HCEC 1CT (cell line): Measurements from ENCODE around the gene GALM.
"Not testable (repeated sequence)": the region's sequence is repeated elsewhere in the genome, so short reads cannot be mapped to it uniquely, and the experiment has no call there.

Experiments
- DNase-seq: peaks from one replicate; pipeline ENCODE4 v3.0.0-alpha.2; 2017

The GALM gene

DNA sequence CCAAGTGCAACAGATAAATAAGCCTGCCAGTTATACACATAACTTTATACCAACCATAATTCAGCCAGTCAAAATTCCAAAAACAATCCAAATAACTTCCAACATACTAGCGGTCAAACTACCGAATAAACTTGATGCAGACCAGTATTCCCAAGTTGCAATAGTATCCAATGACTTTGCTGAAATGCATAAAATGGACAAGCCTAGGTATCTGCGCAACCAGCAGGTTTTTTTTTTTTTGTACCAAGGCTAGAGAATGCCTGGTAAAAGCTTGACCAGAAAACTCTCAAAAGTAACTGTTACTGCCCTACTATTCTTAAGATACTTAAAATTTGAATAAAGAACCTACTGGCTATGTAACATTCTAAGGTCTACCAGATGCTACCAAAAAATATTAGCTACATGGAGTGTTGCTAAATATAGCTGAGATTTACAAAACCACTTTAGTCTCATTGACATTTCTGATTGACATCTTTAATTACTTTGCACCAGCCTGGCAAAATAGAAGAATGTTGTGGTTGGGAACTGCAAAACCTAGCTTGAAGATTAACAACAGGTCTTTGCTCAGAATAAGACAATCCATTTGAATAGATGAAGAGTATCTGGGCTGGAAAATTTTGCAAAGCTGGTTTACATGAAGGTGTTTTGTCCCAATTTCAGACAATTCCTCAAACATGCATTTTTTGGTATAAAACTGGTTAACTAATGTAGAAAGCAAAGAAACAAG is 77.9 kb downstream of the GALM start:
- no peak for DNase-seq

DNA sequence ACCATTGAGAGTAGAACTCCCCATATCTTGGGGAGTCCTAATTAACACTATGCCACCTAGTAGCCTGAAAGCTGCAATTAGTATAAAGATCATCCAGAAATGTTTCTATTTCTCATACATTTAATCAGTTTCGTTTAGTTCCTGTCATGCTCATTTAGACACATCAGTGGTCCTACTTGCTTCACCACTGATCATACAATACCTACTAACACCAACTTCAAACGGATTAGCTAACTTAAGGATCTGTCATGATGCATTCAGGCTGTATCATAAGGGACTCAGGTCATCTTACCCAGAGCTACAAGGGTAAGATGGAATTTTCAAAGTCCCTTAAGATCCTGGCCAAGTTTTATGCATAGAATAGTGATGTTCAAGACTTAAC is 78.5 kb downstream of the GALM start:
- DNase-seq, result no peak

- no peak for DNase-seq
Observed at GRCh38 chr2:38745267-38745666, 79.4 kb downstream of the GALM start.

GRCh38 chr2:38747007-38747424 is 81.1 kb downstream of the GALM start:
- DNase-seq, result no peak

GRCh38 chr2:38747819-38748218 is 81.9 kb downstream of the GALM start:
- DNase-seq, result no peak

GRCh38 chr2:38748391-38748790 is 82.5 kb downstream of the GALM start:
- DNase-seq, result no peak

DNA sequence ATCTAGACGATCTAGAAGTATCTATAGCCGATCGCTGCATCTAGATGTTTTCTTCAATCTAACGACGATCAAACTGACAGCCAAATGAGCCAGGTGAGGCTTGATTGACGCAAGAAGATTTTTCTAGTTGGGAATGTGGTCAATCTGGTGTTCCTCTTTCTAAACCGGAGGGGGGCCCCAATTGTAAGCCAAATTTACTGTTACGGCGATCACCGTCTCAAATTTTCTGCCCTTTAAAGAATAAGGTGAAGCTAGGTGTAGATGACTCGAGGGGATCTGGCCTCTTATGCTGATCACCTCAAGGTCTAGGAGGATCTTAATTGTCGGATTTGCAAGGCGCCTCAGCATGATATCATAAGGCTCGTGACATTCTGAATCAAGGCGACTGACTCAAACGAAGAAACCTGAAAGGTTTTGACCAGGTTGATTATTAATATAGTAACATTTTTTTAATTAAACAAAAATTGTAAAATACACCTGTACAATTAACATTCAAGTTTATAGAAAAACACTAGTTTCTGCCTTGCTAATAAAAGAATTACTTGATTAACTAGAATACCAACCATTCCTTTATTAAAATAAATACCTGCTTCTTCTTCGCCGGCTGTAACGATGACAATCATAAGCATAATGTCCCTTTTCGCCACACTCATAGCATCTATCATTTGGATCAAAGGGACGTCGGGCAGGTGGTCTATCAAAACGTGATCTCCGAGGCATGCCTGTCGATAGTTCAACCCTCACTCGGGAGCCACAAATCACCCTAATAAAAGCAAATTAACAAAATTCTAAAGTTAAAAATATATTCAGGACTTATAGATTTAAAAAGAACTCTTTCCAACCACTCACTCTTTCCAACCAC is 83.3 kb downstream of the GALM start:
- DNase-seq, result no peak

- DNase-seq, result peak; percentile 35
Observed at GRCh38 chr2:38750011-38750890, 84.3 kb downstream of the GALM start.

DNA sequence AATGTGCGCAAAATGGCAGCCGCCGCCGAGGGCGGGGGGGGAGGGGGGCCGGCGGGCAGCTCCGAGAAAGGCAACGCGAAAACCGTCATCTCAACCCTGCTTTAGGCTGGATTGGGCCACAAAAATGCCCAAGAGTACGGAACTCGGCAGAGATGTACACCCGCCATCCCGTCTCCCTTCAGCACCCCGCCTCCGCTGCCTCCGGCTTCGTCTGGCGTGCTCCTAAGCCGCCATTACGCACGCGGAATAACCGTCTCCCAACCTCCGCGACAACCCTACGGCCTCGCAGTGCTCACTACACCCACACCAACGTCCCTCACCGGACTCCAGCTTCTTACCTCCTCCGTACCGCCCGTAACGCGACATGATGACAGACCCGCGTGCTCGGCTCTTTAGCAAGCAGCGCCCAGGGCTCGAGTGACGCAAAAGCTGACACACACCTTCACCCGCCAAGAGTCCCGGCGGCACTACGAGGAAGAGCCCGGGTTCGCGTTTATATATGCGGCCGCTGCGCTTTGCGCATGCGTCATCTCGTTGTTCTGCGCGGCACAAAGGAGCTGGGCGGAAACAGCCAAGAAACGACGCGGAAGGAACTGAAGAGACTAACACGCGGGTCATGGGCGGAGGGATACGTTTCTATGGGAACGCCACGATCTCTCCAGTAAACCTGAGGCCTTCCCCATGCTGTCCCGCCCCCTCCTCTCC is 85.1 kb downstream of the GALM start, which contains the start of gene SRSF7:
SRSF7 (minus strand) TSS at position 471 of the 705 bp plus-strand sequence; CDS start at position 366, 105 bp downstream.
- DNase-seq, result peak; percentile 99

DNA sequence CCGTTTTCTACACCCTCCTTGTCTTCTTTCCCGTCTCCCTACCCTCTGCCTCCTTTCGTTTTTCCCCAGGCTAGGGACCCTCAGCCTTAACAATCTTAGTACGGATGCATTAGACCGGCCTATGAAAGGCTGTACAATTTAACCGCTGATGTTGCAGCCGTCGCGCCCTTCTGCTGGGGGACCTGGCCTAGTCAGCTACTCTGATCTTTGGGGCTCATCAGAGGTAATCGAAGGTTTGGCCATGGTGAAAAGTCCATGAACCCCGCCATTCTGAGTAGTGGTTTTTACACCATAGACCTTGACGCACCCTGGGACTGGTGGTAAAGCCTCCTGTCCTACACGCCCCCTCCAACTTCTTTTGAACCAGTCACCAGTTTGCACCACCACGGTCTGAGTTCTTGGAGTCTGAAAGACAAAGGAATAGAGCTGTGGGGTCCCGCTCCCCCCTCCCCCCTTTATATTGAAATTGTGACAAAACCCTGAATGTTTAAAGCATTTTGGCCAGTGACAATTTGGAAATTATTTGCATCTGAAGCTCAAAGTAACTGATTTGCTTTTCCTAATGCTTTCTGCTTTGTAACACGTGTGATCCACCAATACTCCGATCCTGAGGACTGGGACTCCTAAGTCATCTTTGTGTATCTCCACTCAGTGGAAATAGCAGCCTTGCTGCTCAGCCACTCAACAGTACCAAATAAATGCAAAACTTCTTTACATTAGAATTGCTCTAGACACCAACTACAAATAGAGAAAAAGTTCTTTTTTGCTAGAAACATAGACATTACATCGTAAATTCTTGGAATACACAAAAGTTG is 85.9 kb downstream of the GALM start:
- no peak for DNase-seq

DNA sequence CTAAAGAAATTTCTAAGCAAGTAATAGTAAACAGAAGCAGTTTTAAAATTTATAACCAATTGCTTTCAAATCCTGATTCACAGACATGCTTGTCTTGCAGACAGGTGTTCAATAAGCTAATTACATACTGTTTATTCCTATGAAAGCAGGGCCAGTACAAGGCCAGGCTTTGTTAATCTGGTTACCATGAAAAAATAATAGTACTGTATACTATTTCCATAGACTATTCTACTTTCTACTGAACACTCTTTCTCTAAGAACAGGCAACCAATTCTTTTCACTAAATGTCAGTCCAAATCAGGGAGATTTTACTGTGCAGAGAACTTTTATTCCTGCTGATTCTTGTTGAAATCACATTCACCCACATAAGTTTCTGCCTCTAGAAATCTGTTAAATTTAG is 88.1 kb downstream of the GALM start:
- no peak for DNase-seq

DNA sequence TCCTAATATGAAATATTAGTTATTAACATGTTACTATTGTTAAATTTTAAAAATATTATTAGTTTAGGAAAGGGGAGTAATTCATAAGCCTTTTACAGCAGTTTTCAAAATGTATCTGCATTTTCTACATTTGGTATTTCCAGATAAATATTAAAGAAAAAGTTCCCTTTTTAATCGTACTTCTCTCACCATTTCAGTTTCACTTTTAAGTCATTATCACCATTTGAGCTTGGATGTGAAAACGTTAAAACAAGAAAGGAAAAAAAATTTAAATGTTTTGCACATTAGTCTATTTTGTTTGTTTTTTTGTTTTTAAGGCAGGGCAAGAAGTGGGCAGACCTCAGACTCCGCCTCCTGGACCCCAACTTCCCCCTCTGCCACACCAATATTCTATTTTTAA is 88.6 kb downstream of the GALM start:
- no peak for DNase-seq

DNA sequence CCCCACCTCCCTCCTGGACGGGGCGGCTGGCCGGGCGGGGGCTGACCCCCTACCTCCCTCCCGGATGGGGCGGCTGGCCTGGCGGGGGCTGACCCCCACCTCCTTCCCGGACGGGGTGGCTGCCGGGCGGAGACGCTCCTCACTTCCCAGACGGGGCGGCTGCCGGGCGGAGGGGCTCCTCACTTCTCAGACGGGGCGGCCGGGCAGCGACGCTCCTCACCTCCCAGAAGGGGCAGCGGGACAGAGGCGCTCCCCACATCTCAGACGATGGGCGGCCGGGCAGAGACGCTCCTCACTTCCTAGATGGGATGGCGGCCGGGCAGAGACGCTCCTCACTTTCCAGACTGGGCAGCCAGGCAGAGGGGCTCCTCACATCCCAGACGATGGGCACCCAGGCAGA is 90.0 kb downstream of the GALM start:
- DNase-seq, result not testable (repeated sequence)

GRCh38 chr2:38763228-38763627 is 97.3 kb downstream of the GALM start:
- DNase-seq, result no peak

DNA sequence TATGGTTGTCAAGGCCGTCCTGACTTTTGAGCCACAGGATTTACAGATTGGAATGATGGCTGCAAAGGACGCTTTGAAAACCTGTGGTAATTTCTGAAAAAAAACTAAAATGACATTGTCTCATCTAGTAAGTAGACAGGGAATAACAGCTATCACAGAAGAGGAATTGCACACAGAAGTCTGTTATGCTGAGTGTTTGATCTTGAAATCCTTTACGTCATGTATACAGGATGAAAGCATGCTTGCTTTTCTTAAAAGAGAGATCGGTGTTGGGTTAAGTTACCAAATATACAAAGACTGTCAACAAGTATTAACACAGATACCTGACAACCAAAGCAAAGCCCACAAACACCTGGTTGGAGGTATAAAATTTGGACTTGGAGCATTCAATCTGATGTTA is 97.8 kb downstream of the GALM start:
- DNase-seq, result no peak

GRCh38 chr2:38765149-38765548 is 99.2 kb downstream of the GALM start:
- peak; percentile 79 for DNase-seq

DNA sequence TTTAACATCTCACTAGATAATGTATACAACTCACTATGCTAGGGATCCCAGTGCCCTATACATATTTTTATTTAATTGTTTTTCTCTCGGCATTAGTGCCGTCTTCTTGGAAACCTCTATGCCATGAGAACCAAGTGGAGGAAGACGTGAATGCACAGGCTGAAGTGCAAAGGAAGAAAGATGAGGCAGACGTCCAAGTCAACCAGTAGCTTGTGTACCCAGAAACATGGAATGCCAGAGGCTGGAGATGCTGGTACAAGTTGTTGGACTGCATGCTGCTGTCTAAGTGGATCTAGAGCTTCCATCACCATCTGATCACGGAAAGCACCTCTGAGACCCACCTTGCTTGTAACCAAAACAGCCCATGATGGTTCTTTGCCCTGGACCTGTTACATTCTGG is 99.6 kb downstream of the GALM start:
- no peak for DNase-seq

DNA sequence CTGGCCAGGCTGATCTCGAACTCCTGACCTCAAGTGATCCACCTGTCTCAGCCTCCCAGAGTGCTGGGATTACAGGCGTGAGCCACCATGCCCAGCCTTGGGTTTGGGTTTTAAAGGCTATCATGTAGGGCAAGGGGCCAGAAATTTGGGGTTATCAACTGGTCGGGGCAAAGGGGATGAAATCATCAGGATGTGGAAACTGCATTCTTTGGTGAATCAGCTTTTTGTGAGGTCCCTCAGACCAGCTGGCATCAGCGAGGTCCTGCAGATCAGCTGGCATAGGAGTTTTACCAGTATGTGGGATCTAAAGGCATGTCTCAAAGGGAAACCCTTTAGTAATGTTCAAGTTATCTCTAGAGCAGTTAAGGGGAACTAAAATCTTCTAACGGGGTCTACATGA is 105.7 kb downstream of the GALM start:
- DNase-seq, result peak; percentile 76

- DNase-seq, result no peak
Observed at GRCh38 chr2:38775097-38775920, 109.4 kb downstream of the GALM start.

- DNase-seq, result no peak
Observed at GRCh38 chr2:38775921-38776225, 110.0 kb downstream of the GALM start.

GRCh38 chr2:38776531-38776930 is 110.6 kb downstream of the GALM start:
- no peak for DNase-seq
